Esophagus squamous epithelium (tissue), 4 donors: ENCODE measurements around the gene NPRL2.

Experiments used
- POLR2A ChIP-seq, 4 donors: fragments of 450-650 bp; IDR thresholded peaks; one replicate each; pipeline ENCODE4 v1.6.1; 2017; ENCODE audit warnings: antibody characterized with exemption in 4 of 4, mild to moderate bottlenecking in 4 of 4, moderate library complexity in 3 of 4
- TF ChIP-seq, protein P1 (sequence below), 6 experiments: fragments of 450-650 bp in 4 of 6; fragments of 200-600 bp in 2 of 6; sonication (generic) in 2 of 6; IDR thresholded peaks; one replicate each; pipeline ENCODE4 v1.5.1; 2016 to 2019; ENCODE audit warnings: antibody characterized with exemption in 6 of 6, mild to moderate bottlenecking in 4 of 6, moderate library complexity in 4 of 6

DNA sequence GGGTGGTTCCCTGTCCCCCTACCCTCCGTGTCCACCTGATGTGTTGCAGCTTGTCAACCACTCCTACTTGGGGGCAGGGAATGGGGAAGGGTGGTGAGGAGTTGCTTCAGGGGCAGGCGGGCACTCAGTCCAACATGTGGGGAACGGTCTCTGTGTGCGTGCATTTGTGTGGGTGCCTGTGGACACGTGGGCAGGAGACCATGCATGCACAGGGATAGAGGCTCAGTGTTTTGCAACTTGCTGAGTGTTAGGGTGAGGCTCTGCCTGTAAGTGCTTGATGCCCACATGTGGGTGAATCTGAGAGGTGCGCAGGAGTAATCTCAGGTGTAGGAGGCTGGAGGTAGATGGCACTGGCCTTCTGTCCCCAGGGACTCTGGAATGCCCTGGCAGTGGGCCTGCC lies 33.2 kb upstream of the NPRL2 start:
- no peak for TF ChIP-seq POLR2A (IDR thresholded peaks at IDR 0.05)
- TF ChIP-seq, protein P1, sequence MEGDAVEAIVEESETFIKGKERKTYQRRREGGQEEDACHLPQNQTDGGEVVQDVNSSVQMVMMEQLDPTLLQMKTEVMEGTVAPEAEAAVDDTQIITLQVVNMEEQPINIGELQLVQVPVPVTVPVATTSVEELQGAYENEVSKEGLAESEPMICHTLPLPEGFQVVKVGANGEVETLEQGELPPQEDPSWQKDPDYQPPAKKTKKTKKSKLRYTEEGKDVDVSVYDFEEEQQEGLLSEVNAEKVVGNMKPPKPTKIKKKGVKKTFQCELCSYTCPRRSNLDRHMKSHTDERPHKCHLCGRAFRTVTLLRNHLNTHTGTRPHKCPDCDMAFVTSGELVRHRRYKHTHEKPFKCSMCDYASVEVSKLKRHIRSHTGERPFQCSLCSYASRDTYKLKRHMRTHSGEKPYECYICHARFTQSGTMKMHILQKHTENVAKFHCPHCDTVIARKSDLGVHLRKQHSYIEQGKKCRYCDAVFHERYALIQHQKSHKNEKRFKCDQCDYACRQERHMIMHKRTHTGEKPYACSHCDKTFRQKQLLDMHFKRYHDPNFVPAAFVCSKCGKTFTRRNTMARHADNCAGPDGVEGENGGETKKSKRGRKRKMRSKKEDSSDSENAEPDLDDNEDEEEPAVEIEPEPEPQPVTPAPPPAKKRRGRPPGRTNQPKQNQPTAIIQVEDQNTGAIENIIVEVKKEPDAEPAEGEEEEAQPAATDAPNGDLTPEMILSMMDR (IDR thresholded peaks at IDR 0.05): no peak
